Mammary epithelial cell (primary cell): ENCODE results near the gene XXYLT1.

Source experiments
- EZH2 ChIP-seq: IDR thresholded peaks from 2 replicates; pipeline ENCODE4 v1.6.1; 2012; ENCODE audit warnings: low read length, inconsistent platforms, borderline replicate concordance
- TF ChIP-seq, protein P1 (sequence below), 2 donors: IDR thresholded peaks in 1 of 2; conservative IDR thresholded peaks in 1 of 2; 2 replicates each; pipeline ENCODE4 v1.5.1; 2011 to 2012; ENCODE audit warnings: inconsistent platforms in 2 of 2, low read length in 2 of 2, mild to moderate bottlenecking in 2 of 2, control low read depth in 1 of 2, low read depth in 1 of 2; ENCODE audit not compliant: insufficient read depth in 1 of 2; ENCODE audit errors: extremely low read depth in 1 of 2

- TF ChIP-seq, protein P1, sequence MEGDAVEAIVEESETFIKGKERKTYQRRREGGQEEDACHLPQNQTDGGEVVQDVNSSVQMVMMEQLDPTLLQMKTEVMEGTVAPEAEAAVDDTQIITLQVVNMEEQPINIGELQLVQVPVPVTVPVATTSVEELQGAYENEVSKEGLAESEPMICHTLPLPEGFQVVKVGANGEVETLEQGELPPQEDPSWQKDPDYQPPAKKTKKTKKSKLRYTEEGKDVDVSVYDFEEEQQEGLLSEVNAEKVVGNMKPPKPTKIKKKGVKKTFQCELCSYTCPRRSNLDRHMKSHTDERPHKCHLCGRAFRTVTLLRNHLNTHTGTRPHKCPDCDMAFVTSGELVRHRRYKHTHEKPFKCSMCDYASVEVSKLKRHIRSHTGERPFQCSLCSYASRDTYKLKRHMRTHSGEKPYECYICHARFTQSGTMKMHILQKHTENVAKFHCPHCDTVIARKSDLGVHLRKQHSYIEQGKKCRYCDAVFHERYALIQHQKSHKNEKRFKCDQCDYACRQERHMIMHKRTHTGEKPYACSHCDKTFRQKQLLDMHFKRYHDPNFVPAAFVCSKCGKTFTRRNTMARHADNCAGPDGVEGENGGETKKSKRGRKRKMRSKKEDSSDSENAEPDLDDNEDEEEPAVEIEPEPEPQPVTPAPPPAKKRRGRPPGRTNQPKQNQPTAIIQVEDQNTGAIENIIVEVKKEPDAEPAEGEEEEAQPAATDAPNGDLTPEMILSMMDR (conservative IDR thresholded peaks at IDR 0.05 in 1 of 2, IDR thresholded peaks at IDR 0.05 in 1 of 2; ENCODE audit: extremely low read depth in 1 of 2, insufficient read depth in 1 of 2, low read depth in 1 of 2, low read length in 2 of 2), result no peak
- TF ChIP-seq EZH2, result no peak
These were observed 89.9 kb downstream of the XXYLT1 start for GRCh38 chr3:195181113-195181498.
